ENCODE measurements around the gene FAM9C. TPM values are rescaled to one million over a fixed set of nuclear protein-coding genes. Genes with fewer than 3 reads are reported as not detected.

Gene FAM9C
- total and polyA plus RNA-seq, 9 of the 15 experiments (the other 6 are each of a cell fraction or from before 2014, with no cell fraction given): not detected

GRCh38 chrX:12993826-12994225 lies 50.6 kb downstream of the FAM9C start (continued):
- no peak for TF ChIP-seq ZBTB9 (CRISPR knock-in tag; IDR thresholded peaks at IDR 0.05)
- no peak for TF ChIP-seq GTF3C2 (IDR thresholded peaks at IDR 0.05; ENCODE audit: borderline replicate concordance, extremely low read depth, insufficient read length)
- no peak for TF ChIP-seq MIER1 (IDR thresholded peaks at IDR 0.05; ENCODE audit: low read depth)
- TF ChIP-seq EGR1 (conservative IDR thresholded peaks at IDR 0.05): no peak
- TF ChIP-seq ZNF282 (CRISPR knock-in tag; IDR thresholded peaks at IDR 0.05): no peak
- TF ChIP-seq ZNF165 (CRISPR knock-in tag; IDR thresholded peaks at IDR 0.05; ENCODE audit: borderline replicate concordance): no peak
- no peak for TF ChIP-seq KAT8 (IDR thresholded peaks at IDR 0.05; ENCODE audit: low read depth)
- no peak for TF ChIP-seq SMAD1 (IDR thresholded peaks at IDR 0.05; ENCODE audit: low read depth, low read length, partially characterized antibody)
- TF ChIP-seq PRMT5 (CRISPR knock-in tag; IDR thresholded peaks at IDR 0.05): no peak
